ENCODE results near the gene REXO2. TPM values are rescaled to one million over a fixed set of nuclear protein-coding genes. Genes with fewer than 3 reads are reported as not detected.

REXO2 gene
- total and polyA plus RNA-seq, 2 donors (not counting 1 experiment from before 2014, with no cell fraction given): 27.7 to 37.2 TPM

DNA sequence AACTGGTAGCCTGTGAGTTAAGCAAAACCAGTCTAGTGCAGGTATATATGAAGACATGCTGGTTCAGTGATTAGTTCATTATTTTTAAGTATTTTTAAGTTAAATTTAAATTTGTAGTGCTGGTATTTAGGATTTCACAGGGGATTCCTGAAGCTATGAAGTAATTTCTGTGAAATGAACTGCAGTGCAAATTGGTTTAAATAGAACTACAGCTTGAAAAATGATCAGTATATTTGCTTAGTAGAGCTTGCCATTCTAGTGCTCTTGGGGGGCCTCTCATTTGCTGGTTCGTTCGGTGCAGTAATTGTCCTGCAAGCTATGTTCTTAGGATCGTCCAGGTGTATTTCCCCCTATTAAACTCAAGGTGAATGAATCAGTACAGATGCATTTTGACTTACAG is 13.1 kb downstream of the REXO2 start:
- H3K9ac ChIP-seq (ENCODE audit: low read length): no peak overlapping the region
- no peak overlapping the region for H3K27ac ChIP-seq (ENCODE audit: low read length in 2 of 2)
- no CpG with 5 or more reads among the region's 3 CpGs for WGBS (ENCODE audit: insufficient coverage)
- ChIA-PET CTCF (no interaction called here), POLR2A (interaction anchor here (0.8 kb wide), 1 partner anchor 882 kb away, joined by 3 read pairs; no protein-coding TSS in a partner anchor)
- DNase-seq (no peak), ATAC-seq (ENCODE audit: low read depth) (no peak)
- no peak overlapping the region for H3K27ac Mint-ChIP-seq
- intact Hi-C loops (cut with micrococcal nuclease): no loop called here
- no peaks in the 10 kb centered on the region for H3K9me3 ChIP-seq (ENCODE audit: control extremely low read depth in 1 of 3, control insufficient read depth in 2 of 3, insufficient read depth in 1 of 3, low read length in 2 of 3)
- H3K4me3 ChIP-seq (ENCODE audit: control extremely low read depth in 1 of 5, extremely low read depth in 1 of 5, insufficient read depth in 1 of 5, low read depth in 2 of 5, low read length in 4 of 5): no peak overlapping the region
- H4K20me1 ChIP-seq (ENCODE audit: control insufficient read depth, insufficient read depth, low read length, poor library complexity, severe bottlenecking): no peaks in the 10 kb centered on the region
- no peak overlapping the region for H3K4me2 ChIP-seq (replicated peaks; ENCODE audit: low read depth, low read length, poor library complexity, severe bottlenecking)
- peaks cover 6% of the 10 kb centered on the region in 2 experiments for H3K36me3 ChIP-seq (replicated peaks in 1 of 2; ENCODE audit: control extremely low read depth in 1 of 2, control insufficient read depth in 1 of 2, extremely low read depth in 1 of 2, insufficient read depth in 2 of 2, low read length in 1 of 2)
- no peaks in the 10 kb centered on the region for H3K4me1 ChIP-seq (ENCODE audit: control insufficient read depth in 2 of 2, insufficient read depth in 2 of 2, low read length in 2 of 2)
- H3K79me2 ChIP-seq (ENCODE audit: control insufficient read depth, insufficient read depth, low read length): no peaks in the 10 kb centered on the region
- no peak overlapping the region for H2AFZ ChIP-seq (ENCODE audit: insufficient read depth, low read depth, low read length, poor library complexity, severe bottlenecking)
- no peak overlapping the region for H3K4me3 Mint-ChIP-seq
- TF ChIP-seq EZH2 (IDR thresholded peaks at IDR 0.05; ENCODE audit: borderline replicate concordance, insufficient read depth, low read depth, low read length, poor library complexity, severe bottlenecking): no peak
- TF ChIP-seq CTCF (IDR thresholded peaks at IDR 0.05): no peak
- no peaks in the 10 kb centered on the region for H3K4me1 Mint-ChIP-seq
- no peaks in the 10 kb centered on the region for H3K27me3 Mint-ChIP-seq
- no peaks in the 10 kb centered on the region for H3K27me3 ChIP-seq (replicated peaks in 1 of 4; ENCODE audit: control extremely low read depth in 1 of 4, control insufficient read depth in 3 of 4, insufficient read depth in 4 of 4, low read length in 3 of 4)
- H3K9me3 Mint-ChIP-seq (ENCODE audit: insufficient read depth): no peaks in the 10 kb centered on the region

GRCh38 chr11:114463999-114464398 is 24.7 kb downstream of the REXO2 start:
- H2AFZ ChIP-seq (ENCODE audit: insufficient read depth, low read depth, low read length, poor library complexity, severe bottlenecking): no peak overlapping the region
- H4K20me1 ChIP-seq (ENCODE audit: control insufficient read depth, insufficient read depth, low read length, poor library complexity, severe bottlenecking): no peaks in the 10 kb centered on the region
- H3K9me3 ChIP-seq (ENCODE audit: control extremely low read depth in 1 of 3, control insufficient read depth in 2 of 3, insufficient read depth in 1 of 3, low read length in 2 of 3): no peaks in the 10 kb centered on the region
- Mint-ChIP-seq H3K27me3 (no peaks in the 10 kb centered on the region), H3K4me3 (no peak overlapping the region), H3K27ac (no peak overlapping the region), H3K9me3 (ENCODE audit: insufficient read depth) (peaks cover 4% of the 10 kb centered on the region), H3K4me1 (no peaks in the 10 kb centered on the region)
- no peaks in the 10 kb centered on the region for H3K36me3 ChIP-seq (replicated peaks in 1 of 2; ENCODE audit: control extremely low read depth in 1 of 2, control insufficient read depth in 1 of 2, extremely low read depth in 1 of 2, insufficient read depth in 2 of 2, low read length in 1 of 2)
- no peaks in the 10 kb centered on the region for H3K27me3 ChIP-seq (replicated peaks in 1 of 4; ENCODE audit: control extremely low read depth in 1 of 4, control insufficient read depth in 3 of 4, insufficient read depth in 4 of 4, low read length in 3 of 4)
- no peak overlapping the region for H3K4me3 ChIP-seq (ENCODE audit: control extremely low read depth in 1 of 5, extremely low read depth in 1 of 5, insufficient read depth in 1 of 5, low read depth in 2 of 5, low read length in 4 of 5)
- H3K4me1 ChIP-seq (ENCODE audit: control insufficient read depth in 2 of 2, insufficient read depth in 2 of 2, low read length in 2 of 2): no peaks in the 10 kb centered on the region
- H3K9ac ChIP-seq (ENCODE audit: low read length): no peak overlapping the region
- no peak overlapping the region for H3K27ac ChIP-seq (ENCODE audit: low read length in 2 of 2)
- ChIA-PET CTCF (no interaction called here), POLR2A (no interaction called here)
- no peak for TF ChIP-seq EZH2 (IDR thresholded peaks at IDR 0.05; ENCODE audit: borderline replicate concordance, insufficient read depth, low read depth, low read length, poor library complexity, severe bottlenecking)
- TF ChIP-seq CTCF (IDR thresholded peaks at IDR 0.05): no peak
- intact Hi-C loops (cut with micrococcal nuclease): no loop called here
- no peak overlapping the region for H3K4me2 ChIP-seq (replicated peaks; ENCODE audit: low read depth, low read length, poor library complexity, severe bottlenecking)
- DNase-seq (no peak), ATAC-seq (ENCODE audit: low read depth) (no peak)
- no CpG with 5 or more reads among the region's 2 CpGs for WGBS (ENCODE audit: insufficient coverage)
- no peaks in the 10 kb centered on the region for H3K79me2 ChIP-seq (ENCODE audit: control insufficient read depth, insufficient read depth, low read length)
